ENCODE measurements around the gene PJVK.

GRCh38 chr2:178425255-178425827 lies 25.8 kb upstream of the PJVK start:
- no peak for TF ChIP-seq CTCF (IDR thresholded peaks at IDR 0.05)
- TF ChIP-seq POLR2A (IDR thresholded peaks at IDR 0.05) = no peak

All from Peyer's patch (tissue), 4 donors.